NCI-H2081 treated with DMSO at 0.1 percent for 48 hours (cell line): ENCODE measurements around the gene SELP.

ENCODE experiments used
- DNase-seq: peaks from one replicate; lab custom pipeline; 2025; lab: John Stamatoyannopoulos, UW

SELP gene

GRCh38 chr1:169576241-169576934 is 53.5 kb downstream of the SELP start:
- DNase-seq = no peak

- no peak for DNase-seq
Observed at GRCh38 chr1:169574336-169574735, 55.6 kb downstream of the SELP start.

- no peak for DNase-seq
Observed at GRCh38 chr1:169572187-169572586, 57.7 kb downstream of the SELP start.

- DNase-seq = no peak
Observed at GRCh38 chr1:169571450-169571849, 58.5 kb downstream of the SELP start.

GRCh38 chr1:169570172-169570574 is 59.8 kb downstream of the SELP start:
- no peak for DNase-seq

GRCh38 chr1:169568497-169568896 is 61.4 kb downstream of the SELP start:
- DNase-seq = no peak

GRCh38 chr1:169565335-169566271 is 64.3 kb downstream of the SELP start:
- DNase-seq = no peak

GRCh38 chr1:169563650-169564049 is 66.3 kb downstream of the SELP start:
- no peak for DNase-seq

GRCh38 chr1:169563019-169563615 is 66.8 kb downstream of the SELP start:
- DNase-seq = no peak

GRCh38 chr1:169561692-169562091 is 68.2 kb downstream of the SELP start:
- DNase-seq = no peak

- no peak for DNase-seq
Observed at GRCh38 chr1:169557131-169557530, 72.8 kb downstream of the SELP start.

- peak; percentile 69 for DNase-seq
Observed at GRCh38 chr1:169550294-169550693, 79.6 kb downstream of the SELP start.

GRCh38 chr1:169548282-169548681 is 81.6 kb downstream of the SELP start:
- DNase-seq = no peak

GRCh38 chr1:169546087-169546995 is 83.6 kb downstream of the SELP start:
- no peak for DNase-seq

GRCh38 chr1:169545472-169545871 is 84.5 kb downstream of the SELP start:
- DNase-seq = no peak

- no peak for DNase-seq
Observed at GRCh38 chr1:169538998-169539871, 90.7 kb downstream of the SELP start.
